GM19395 (cell line): ENCODE results near the gene UTP4.

Experiments used
- ATAC-seq: cut with Tn5 transposase; IDR thresholded peaks from one replicate; pipeline ENCODE4 v1.9.1; 2021; ENCODE audit warnings: mild to moderate bottlenecking, moderate library complexity; ENCODE audit not compliant: unreplicated experiment

Gene UTP4

DNA sequence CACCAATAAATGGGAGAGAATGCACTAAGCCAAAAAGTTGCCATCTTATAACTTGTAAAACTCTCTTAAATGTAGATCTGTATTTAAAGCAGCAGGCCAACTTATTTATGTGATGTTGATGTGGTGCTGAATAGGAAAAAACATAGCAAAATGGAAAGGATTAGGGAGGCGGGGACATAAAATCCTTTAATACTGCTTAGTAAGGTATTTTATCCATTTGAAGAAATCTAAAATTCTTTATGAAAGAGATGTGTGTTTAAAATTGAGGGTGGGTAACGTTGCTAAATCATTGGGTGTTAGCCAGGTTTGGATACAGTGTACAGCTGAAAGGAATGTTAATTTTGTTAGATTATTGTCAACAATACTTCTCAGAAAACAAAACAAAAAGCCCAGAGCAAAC is 68.8 kb downstream of the UTP4 start:
- no peak for ATAC-seq

GRCh38 chr16:69201787-69202186 is 69.3 kb downstream of the UTP4 start:
- ATAC-seq: no peak

DNA sequence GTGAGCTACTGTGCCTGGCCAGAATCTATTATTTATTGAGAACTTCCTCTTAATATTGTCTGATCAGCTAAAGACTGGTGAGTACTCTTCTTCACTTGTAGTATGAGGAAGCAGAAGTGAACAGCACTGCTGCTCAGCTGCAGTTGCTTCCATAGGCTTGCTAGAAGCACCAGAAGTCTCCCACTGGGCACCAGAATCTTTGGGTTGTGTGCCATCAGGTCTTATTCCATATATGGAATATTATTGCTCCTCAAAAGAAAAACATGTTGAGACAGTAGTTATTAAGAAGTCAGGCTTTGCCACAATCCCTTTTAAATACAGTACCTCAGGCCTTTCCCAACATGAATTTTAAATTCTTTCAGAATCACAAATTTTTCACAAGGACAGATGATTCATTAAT is 71.7 kb downstream of the UTP4 start:
- no peak for ATAC-seq

GRCh38 chr16:69209735-69210134 is 77.3 kb downstream of the UTP4 start:
- no peak for ATAC-seq

DNA sequence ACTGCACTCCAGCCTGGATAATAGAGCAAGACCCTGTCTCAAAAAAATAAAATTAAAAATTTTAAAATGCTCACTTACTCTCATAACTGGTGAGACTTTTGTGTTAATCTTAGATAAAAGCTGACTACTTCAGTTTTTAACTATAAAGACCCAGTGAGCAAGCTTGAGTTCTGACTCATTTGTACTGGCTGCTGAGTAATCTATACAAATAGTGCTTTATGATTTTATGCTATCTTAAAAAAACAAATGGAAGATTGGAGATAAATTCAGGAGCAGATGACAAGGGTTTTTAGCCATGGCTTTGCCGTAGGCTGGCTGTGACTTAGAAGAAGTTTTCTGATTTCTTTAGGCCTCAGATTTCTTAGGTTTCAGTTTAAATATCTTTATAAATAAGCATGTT is 85.0 kb downstream of the UTP4 start:
- no peak for ATAC-seq
